DMS79 (cell line): Measurements from ENCODE around the gene ZACN.
A peak's percentile ranks its signal among the peaks of the same experiment; 100 is the strongest.
"Not testable (repeated sequence)": the region's sequence is repeated elsewhere in the genome, so short reads cannot be mapped to it uniquely, and the experiment has no call there.

ENCODE experiments used
- DNase-seq: peaks from one replicate; lab custom pipeline; 2025; lab: John Stamatoyannopoulos, UW

ZACN gene

GRCh38 chr17:76078860-76079534 lies at the start of gene ZACN:
TSS of gene ZACN (plus strand) at chr17:76079182. CDS start at chr17:76079265, 83 bp downstream.
- DNase-seq, result peak; percentile 87

- DNase-seq, result no peak
Measured at GRCh38 chr17:76032073-76032779, 46.8 kb upstream of the ZACN start.

GRCh38 chr17:76032780-76033108 lies 46.2 kb upstream of the ZACN start:
- DNase-seq, result no peak

- no peak for DNase-seq
Measured at GRCh38 chr17:76033139-76033538, 45.8 kb upstream of the ZACN start.

- DNase-seq, result no peak
Measured at GRCh38 chr17:76034428-76035350, 44.3 kb upstream of the ZACN start.

GRCh38 chr17:76036497-76037261 lies 42.3 kb upstream of the ZACN start:
- DNase-seq, result no peak

- DNase-seq, result no peak
Measured at GRCh38 chr17:76038050-76038449, 40.9 kb upstream of the ZACN start.

- DNase-seq, result no peak
Measured at GRCh38 chr17:76039121-76039520, 39.9 kb upstream of the ZACN start.

GRCh38 chr17:76040376-76040775 lies 38.6 kb upstream of the ZACN start:
- no peak for DNase-seq

- not testable (repeated sequence) for DNase-seq
Measured at GRCh38 chr17:76042868-76043267, 36.1 kb upstream of the ZACN start.

GRCh38 chr17:76044475-76045007 lies 34.4 kb upstream of the ZACN start:
- DNase-seq, result not testable (repeated sequence)

- DNase-seq, result no peak
Measured at GRCh38 chr17:76046064-76046463, 32.9 kb upstream of the ZACN start.

GRCh38 chr17:76048025-76048605 lies 30.9 kb upstream of the ZACN start:
- no peak for DNase-seq

- DNase-seq, result no peak
Measured at GRCh38 chr17:76048711-76049110, 30.3 kb upstream of the ZACN start.

GRCh38 chr17:76049239-76049638 lies 29.7 kb upstream of the ZACN start:
- no peak for DNase-seq

GRCh38 chr17:76049836-76050537 lies 29.0 kb upstream of the ZACN start:
- DNase-seq, result no peak

- no peak for DNase-seq
Measured at GRCh38 chr17:76050538-76051467, 28.2 kb upstream of the ZACN start.

GRCh38 chr17:76051561-76051960 lies 27.4 kb upstream of the ZACN start:
- DNase-seq, result no peak
